Panc1 (cell line): Measurements from ENCODE around the gene SSNA1.

Experiments used
- CTCF ChIP-seq: fragments of 450-650 bp; IDR thresholded peaks from 2 replicates; pipeline ENCODE4 v1.5.1; 2017; ENCODE audit warnings: mild to moderate bottlenecking
- POLR2AphosphoS5 ChIP-seq: IDR thresholded peaks from 2 replicates; pipeline ENCODE4 v1.6.1; 2012; ENCODE audit warnings: mild to moderate bottlenecking, low read depth, low read length, moderate library complexity
- REST ChIP-seq, 2 experiments: IDR thresholded peaks; 2 replicates each; pipeline ENCODE4 v1.6.1; 2011 to 2012; ENCODE audit warnings: low read depth in 2 of 2, control low read depth in 1 of 2, low read length in 1 of 2, mild to moderate bottlenecking in 1 of 2, moderate library complexity in 1 of 2; ENCODE audit not compliant: insufficient read depth in 1 of 2
- SIN3A ChIP-seq: IDR thresholded peaks from 2 replicates; pipeline ENCODE4 v1.6.1; 2012; ENCODE audit warnings: low read depth, mild to moderate bottlenecking, low read length, moderate library complexity, borderline replicate concordance; ENCODE audit not compliant: insufficient read depth
- TCF7L2 ChIP-seq: IDR thresholded peaks from 2 replicates; pipeline ENCODE4 v1.6.1; 2011; ENCODE audit warnings: mild to moderate bottlenecking, low read depth, low read length, inconsistent platforms

- peak; percentile 69 for TF ChIP-seq CTCF
- no peak for TF ChIP-seq REST (IDR thresholded peaks at IDR 0.05; ENCODE audit: insufficient read depth in 1 of 2, low read depth in 2 of 2, low read length in 1 of 2)
- no peak for TF ChIP-seq POLR2AphosphoS5
- no peak for TF ChIP-seq SIN3A
- TF ChIP-seq TCF7L2, result no peak
Observed at GRCh38 chr9:137213160-137214060, 24.9 kb downstream of the SSNA1 start.
